Stomach (tissue), 4 donors: ENCODE results near the gene HGD.

Experiments
- POLR2A ChIP-seq, 4 donors: fragments of 450-650 bp; IDR thresholded peaks; one replicate each; pipeline ENCODE4 v1.6.1; 2016; ENCODE audit warnings: antibody characterized with exemption in 4 of 4, control low read depth in 2 of 4, mild to moderate bottlenecking in 1 of 4, moderate library complexity in 1 of 4
- POLR2AphosphoS5 ChIP-seq, 3 donors: sonication (generic); formaldehyde crosslinking; IDR thresholded peaks; one replicate each; pipeline ENCODE4 v1.6.1; 2016; ENCODE audit warnings: antibody characterized with exemption in 3 of 3

DNA sequence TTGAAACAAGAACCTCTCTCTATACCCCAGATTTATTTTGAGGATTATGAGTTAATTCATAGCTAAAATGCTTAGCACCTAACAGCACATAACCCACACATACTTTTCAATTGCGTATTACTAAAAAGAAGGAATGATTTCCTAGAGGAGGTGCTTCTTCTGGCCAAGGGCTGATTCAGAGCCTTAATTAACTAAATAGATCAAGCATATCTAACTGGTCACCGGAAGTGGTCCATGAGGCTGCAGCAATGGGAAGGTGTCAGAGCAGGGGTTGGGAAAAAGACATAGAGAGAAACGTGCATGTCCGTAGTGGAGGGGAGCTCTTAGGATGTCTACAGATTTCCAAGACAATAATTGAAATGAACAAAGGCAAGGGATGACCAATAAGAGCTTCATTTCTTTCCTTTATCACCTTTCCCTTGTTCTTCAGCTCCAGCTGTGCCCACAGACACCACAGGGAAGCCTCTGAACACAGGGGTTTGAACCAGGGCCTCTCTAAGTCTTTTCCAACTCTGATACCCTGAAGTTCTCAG, 467 bp downstream of the HGD start:
- TF ChIP-seq POLR2AphosphoS5 (IDR thresholded peaks at IDR 0.05), result no peak
- no peak for TF ChIP-seq POLR2A (IDR thresholded peaks at IDR 0.05)
